Stimulated activated CD8-positive, alpha-beta memory T cell treated with anti-CD3 and anti-CD28 coated beads, Interleukin-7, amount 100 ng/mL, for 1 hour (primary cell): Measurements from ENCODE around the gene PRKCE.
"Not testable (repeated sequence)": the region's sequence is repeated elsewhere in the genome, so short reads cannot be mapped to it uniquely, and the experiment has no call there.

Source experiments
- DNase-seq, 2 donors: peaks; one replicate each; pipeline ENCODE4 v3.0.0-alpha.2; 2020; ENCODE audit warnings: low read depth in 2 of 2

Gene PRKCE

GRCh38 chr2:45909171-45909565 is 257.7 kb downstream of the PRKCE start:
- DNase-seq: no peak

GRCh38 chr2:45909677-45910191 is 258.3 kb downstream of the PRKCE start:
- DNase-seq: no peak

- no peak for DNase-seq
Measured at GRCh38 chr2:45910473-45911060, 259.1 kb downstream of the PRKCE start.

GRCh38 chr2:45911538-45911937 is 260.1 kb downstream of the PRKCE start:
- no peak for DNase-seq

- DNase-seq: no peak
Measured at GRCh38 chr2:45912109-45912508, 260.6 kb downstream of the PRKCE start.

GRCh38 chr2:45913539-45913938 is 262.1 kb downstream of the PRKCE start:
- no peak for DNase-seq

GRCh38 chr2:45915523-45915922 is 264.0 kb downstream of the PRKCE start:
- DNase-seq: no peak

- DNase-seq: not testable (repeated sequence)
Measured at GRCh38 chr2:45917561-45918176, 266.2 kb downstream of the PRKCE start.

GRCh38 chr2:45918463-45919159 is 267.1 kb downstream of the PRKCE start:
- no peak for DNase-seq

GRCh38 chr2:45919160-45919650 is 267.7 kb downstream of the PRKCE start:
- DNase-seq: no peak

GRCh38 chr2:45919711-45920111 is 268.2 kb downstream of the PRKCE start:
- no peak for DNase-seq

GRCh38 chr2:45921921-45922320 is 270.4 kb downstream of the PRKCE start:
- no peak for DNase-seq

- DNase-seq: no peak
Measured at GRCh38 chr2:45922577-45922988, 271.1 kb downstream of the PRKCE start.

- DNase-seq: no peak
Measured at GRCh38 chr2:45923701-45924100, 272.2 kb downstream of the PRKCE start.

GRCh38 chr2:45925026-45925425 is 273.6 kb downstream of the PRKCE start:
- DNase-seq: no peak

GRCh38 chr2:45925636-45926366 is 274.3 kb downstream of the PRKCE start:
- DNase-seq: no peak

- DNase-seq: no peak
Measured at GRCh38 chr2:45928946-45929345, 277.5 kb downstream of the PRKCE start.

- DNase-seq: no peak
Measured at GRCh38 chr2:45929674-45930395, 278.4 kb downstream of the PRKCE start.

- no peak for DNase-seq
Measured at GRCh38 chr2:45930396-45930792, 278.9 kb downstream of the PRKCE start.

- DNase-seq: no peak
Measured at GRCh38 chr2:45932278-45932975, 281.0 kb downstream of the PRKCE start.
